Mesothelial cell of epicardium (in vitro differentiated cells): ENCODE data around the gene ST6GAL1. TPM values are rescaled to one million over a fixed set of nuclear protein-coding genes. Genes with fewer than 3 reads are reported as not detected.
"Not testable (repeated sequence)": the region's sequence is repeated elsewhere in the genome, so short reads cannot be mapped to it uniquely, and the experiment has no call there.

Source experiments
- DNase-seq, 2 experiments: peaks; one replicate each; pipeline ENCODE4 v3.0.0; 2021; ENCODE audit warnings: low spot score in 2 of 2; ENCODE audit not compliant: unreplicated experiment in 2 of 2
- H3K27ac Mint-ChIP-seq: 2 replicates; pipeline ENCODE4 v1.8.0; 2021; ENCODE audit warnings: mixed read lengths
- H3K27me3 Mint-ChIP-seq: 2 replicates; pipeline ENCODE4 v1.8.0; 2021; ENCODE audit warnings: low read depth, mixed read lengths
- H3K36me3 Mint-ChIP-seq: 2 replicates; pipeline ENCODE4 v1.8.0; 2021; ENCODE audit warnings: mixed read lengths
- H3K4me1 Mint-ChIP-seq: 2 replicates; pipeline ENCODE4 v1.8.0; 2021; ENCODE audit warnings: mixed read lengths
- H3K4me3 Mint-ChIP-seq: 2 replicates; pipeline ENCODE4 v1.8.0; 2021; ENCODE audit warnings: mild to moderate bottlenecking, moderate library complexity, mixed read lengths
- H3K9me3 Mint-ChIP-seq: 2 replicates; pipeline ENCODE4 v1.8.0; 2021; ENCODE audit warnings: mixed read lengths
- total RNA-seq: library from RNA; stranded (reverse); gene quantifications from 3 replicates; pipeline ENCODE4 v1.2.1, GENCODE V29; 2021
- TF ChIP-seq, protein P1 (sequence below): fragments of 200-600 bp; sonication (generic); IDR thresholded peaks from one replicate; pipeline ENCODE4 v1.5.0; 2021; ENCODE audit warnings: antibody characterized with exemption; ENCODE audit not compliant: unreplicated experiment

Gene ST6GAL1
- total RNA-seq, 1 donor from 2014 or later, result 50.3 TPM

DNA sequence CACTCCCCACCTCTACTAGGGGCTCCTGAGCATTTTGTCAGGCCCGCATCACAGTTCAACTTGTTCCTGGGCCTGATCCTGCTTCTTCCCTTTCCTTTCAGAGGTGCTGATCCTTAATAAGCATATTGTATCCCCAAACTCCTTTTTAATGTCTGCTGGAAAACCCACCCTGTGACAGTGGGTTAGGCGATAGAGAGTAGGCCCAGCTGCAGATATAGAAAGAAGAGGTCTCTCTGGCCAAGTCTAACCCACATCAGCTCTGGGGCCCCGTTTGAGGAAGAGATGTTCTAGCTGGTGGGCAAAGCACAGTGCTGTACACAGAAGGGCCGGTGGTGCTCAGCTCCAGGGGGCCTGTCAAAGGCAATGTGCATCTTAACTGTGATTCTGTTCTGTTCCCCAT, 34.3 kb upstream of the ST6GAL1 start:
- Mint-ChIP-seq H3K27ac (peak overlapping the region; percentile 78), H3K4me1 (peaks cover 35% of the 10 kb centered on the region), H3K4me3 (no peak overlapping the region), H3K36me3 (no peaks in the 10 kb centered on the region), H3K27me3 (no peaks in the 10 kb centered on the region), H3K9me3 (peaks cover 8% of the 10 kb centered on the region)
- no peak for DNase-seq
- TF ChIP-seq, protein P1, sequence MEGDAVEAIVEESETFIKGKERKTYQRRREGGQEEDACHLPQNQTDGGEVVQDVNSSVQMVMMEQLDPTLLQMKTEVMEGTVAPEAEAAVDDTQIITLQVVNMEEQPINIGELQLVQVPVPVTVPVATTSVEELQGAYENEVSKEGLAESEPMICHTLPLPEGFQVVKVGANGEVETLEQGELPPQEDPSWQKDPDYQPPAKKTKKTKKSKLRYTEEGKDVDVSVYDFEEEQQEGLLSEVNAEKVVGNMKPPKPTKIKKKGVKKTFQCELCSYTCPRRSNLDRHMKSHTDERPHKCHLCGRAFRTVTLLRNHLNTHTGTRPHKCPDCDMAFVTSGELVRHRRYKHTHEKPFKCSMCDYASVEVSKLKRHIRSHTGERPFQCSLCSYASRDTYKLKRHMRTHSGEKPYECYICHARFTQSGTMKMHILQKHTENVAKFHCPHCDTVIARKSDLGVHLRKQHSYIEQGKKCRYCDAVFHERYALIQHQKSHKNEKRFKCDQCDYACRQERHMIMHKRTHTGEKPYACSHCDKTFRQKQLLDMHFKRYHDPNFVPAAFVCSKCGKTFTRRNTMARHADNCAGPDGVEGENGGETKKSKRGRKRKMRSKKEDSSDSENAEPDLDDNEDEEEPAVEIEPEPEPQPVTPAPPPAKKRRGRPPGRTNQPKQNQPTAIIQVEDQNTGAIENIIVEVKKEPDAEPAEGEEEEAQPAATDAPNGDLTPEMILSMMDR, result no peak

DNA sequence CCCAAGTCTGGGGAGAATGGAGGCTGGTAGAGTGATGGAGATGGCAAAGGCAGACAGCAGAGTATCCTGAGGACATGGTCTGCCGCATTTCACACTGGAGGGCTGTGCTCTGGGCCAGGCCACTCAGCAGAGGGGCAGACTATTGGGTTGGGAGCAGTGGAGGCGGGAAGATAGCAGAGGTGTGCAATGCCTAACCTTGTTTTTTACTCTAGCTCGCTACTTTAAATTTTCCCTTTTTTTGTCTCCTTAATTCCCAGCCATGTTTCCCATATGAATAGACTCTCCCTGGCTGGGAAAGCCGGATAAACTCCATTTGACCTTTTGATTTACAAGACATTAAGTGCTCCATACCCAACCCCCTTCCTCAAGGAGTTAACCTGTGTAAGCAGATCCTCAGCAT, 33.5 kb upstream of the ST6GAL1 start:
- Mint-ChIP-seq H3K36me3 (no peaks in the 10 kb centered on the region), H3K9me3 (peaks cover 8% of the 10 kb centered on the region), H3K27me3 (no peaks in the 10 kb centered on the region), H3K4me1 (peaks cover 35% of the 10 kb centered on the region), H3K27ac (peak overlapping the region; percentile 78), H3K4me3 (peak overlapping the region; percentile 1)
- TF ChIP-seq, protein P1, result no peak
- no peak for DNase-seq

DNA sequence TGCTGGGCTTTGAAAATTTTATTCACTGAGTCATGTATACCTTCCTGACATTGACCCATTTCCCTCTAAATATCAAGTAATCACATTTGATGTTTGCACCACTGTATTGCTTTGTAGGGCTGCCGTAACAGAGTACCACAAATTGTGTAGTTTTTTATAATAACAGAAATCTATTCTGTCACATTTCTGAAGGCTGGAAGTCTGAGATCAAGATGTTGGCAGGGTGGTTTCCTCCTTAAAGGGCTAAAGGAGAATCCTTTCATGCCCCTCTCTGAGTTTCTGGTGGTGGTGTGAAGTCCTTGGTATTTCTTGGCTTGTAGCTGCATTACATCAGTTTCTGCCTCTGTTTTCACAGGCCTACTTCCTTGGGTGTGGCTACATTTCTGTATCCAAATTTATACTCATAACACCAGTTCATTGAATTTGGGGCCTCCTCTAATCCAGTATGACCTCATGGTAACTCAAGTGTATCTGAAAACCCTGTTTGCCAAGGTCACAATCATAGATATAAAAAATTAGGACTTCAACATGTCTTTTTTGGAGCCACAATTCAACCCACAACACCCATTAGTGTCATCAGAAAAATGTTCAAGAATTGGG, 29.1 kb upstream of the ST6GAL1 start:
- TF ChIP-seq, protein P1, result no peak
- H3K36me3 Mint-ChIP-seq, result no peaks in the 10 kb centered on the region
- H3K9me3 Mint-ChIP-seq, result peaks cover 18% of the 10 kb centered on the region
- no peak for DNase-seq
- H3K27ac Mint-ChIP-seq, result no peak overlapping the region
- no peak overlapping the region for H3K4me3 Mint-ChIP-seq
- peaks cover 24% of the 10 kb centered on the region for H3K4me1 Mint-ChIP-seq
- no peaks in the 10 kb centered on the region for H3K27me3 Mint-ChIP-seq

DNA sequence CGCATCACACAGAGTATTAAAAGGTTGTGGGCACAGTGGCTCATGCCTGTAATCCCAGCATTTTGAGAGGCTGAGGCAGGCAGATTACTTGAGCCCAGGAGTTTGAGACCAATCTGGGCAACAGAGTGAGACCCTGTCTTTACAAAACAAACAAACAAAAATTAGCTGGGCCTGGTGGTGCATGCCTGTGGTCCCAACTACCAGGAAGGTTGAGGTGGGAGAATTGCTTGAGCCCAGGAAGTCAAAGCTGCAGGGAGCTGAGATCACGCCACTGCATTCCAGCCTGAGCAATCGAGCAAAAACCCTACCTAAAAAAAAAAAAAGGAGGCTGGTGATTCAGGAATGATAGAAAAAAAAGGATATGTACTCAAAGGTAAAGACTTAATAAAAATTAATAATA, 28.2 kb upstream of the ST6GAL1 start:
- Mint-ChIP-seq H3K36me3 (no peaks in the 10 kb centered on the region), H3K9me3 (peaks cover 20% of the 10 kb centered on the region), H3K27ac (no peak overlapping the region), H3K4me3 (no peak overlapping the region), H3K4me1 (peaks cover 15% of the 10 kb centered on the region), H3K27me3 (no peaks in the 10 kb centered on the region)
- TF ChIP-seq, protein P1, result no peak
- no peak for DNase-seq

DNA sequence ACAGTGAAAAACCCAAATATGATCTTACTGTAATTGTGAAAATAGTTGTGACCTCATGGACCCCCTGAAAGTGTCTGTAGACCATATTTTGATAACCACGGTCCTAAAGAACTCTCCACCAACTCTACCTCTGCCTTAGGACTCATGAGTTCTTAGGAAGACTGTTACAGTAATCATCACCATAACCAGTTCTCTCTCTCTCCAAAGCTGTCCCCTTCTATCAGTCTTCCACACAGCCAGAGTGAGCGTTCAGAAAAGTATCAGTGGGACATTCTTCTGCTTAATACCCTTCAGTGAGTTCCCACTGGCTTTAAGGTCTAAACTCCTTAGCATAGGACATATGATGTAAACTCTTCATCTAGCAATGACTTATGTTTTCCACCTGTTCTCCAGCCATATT, 27.6 kb upstream of the ST6GAL1 start:
- Mint-ChIP-seq H3K4me3 (no peak overlapping the region), H3K9me3 (peaks cover 23% of the 10 kb centered on the region), H3K36me3 (no peaks in the 10 kb centered on the region), H3K4me1 (peaks cover 9% of the 10 kb centered on the region), H3K27me3 (no peaks in the 10 kb centered on the region), H3K27ac (no peak overlapping the region)
- no peak for DNase-seq
- TF ChIP-seq, protein P1, result no peak

DNA sequence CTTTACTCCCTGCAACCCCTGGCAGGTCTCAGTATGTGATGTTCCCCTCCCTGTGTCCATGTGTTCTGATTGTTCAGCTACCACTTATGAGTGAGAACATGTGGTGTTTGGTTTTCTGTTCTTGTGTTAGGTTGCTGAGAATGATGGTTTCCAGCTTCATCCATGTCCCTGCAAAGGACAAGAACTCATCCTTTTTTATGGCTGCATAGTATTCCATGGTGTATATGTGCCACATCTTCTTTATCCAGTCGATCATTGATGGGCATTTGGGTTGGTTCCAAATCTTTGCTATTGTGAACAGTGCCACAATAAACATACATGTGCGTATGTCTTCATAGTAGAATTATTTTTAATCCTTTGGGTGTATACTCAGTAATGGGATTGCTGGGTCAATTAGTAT, 26.6 kb upstream of the ST6GAL1 start:
- H3K4me3 Mint-ChIP-seq, DNase-seq, H3K4me1 Mint-ChIP-seq, H3K27me3 Mint-ChIP-seq, H3K27ac Mint-ChIP-seq, H3K36me3 Mint-ChIP-seq: not testable (repeated sequence)
- peaks cover 23% of the 10 kb centered on the region for H3K9me3 Mint-ChIP-seq

DNA sequence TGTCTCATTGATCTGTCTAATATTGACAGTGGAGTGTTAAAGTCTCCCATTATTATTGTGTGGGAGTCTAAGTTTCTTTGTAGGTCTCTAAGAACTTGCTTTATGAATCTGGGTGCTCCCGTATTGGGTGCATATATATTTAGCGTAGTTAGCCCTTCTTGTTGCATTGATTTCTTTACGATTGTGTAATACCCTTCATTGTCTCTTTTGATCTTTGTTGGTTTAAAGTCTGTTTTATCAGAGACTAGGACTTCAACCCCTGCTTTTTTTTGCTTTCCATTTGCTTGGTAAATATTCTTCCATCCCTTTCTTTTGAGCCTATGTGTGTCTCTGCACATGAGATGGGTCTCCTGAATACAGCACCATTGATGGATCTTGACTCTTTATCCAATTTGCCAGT, 23.3 kb upstream of the ST6GAL1 start:
- not testable (repeated sequence) for DNase-seq, H3K27me3 Mint-ChIP-seq, H3K4me1 Mint-ChIP-seq, H3K27ac Mint-ChIP-seq, H3K36me3 Mint-ChIP-seq, H3K4me3 Mint-ChIP-seq
- H3K9me3 Mint-ChIP-seq, result peaks cover 23% of the 10 kb centered on the region
